NT2/D1 (cell line): ENCODE data around the gene IFT20.

Experiments used
- SUZ12 ChIP-seq: IDR thresholded peaks from 2 replicates; pipeline ENCODE4 v1.6.1; 2011; ENCODE audit not compliant: insufficient read length, insufficient read depth; ENCODE audit errors: extremely low read depth
- ZNF274 ChIP-seq: IDR thresholded peaks from 2 replicates; pipeline ENCODE4 v1.6.1; 2011; ENCODE audit warnings: mild to moderate bottlenecking, low read depth, low read length

- TF ChIP-seq ZNF274 (no peak), SUZ12 (no peak)
These were observed 43.4 kb downstream of the IFT20 start for GRCh38 chr17:28291780-28292330.
